HG02970 (cell line): Measurements from ENCODE around the gene ZNF540.
"Not testable (repeated sequence)": the region's sequence is repeated elsewhere in the genome, so short reads cannot be mapped to it uniquely, and the experiment has no call there.

Experiments
- ATAC-seq: cut with Tn5 transposase; IDR thresholded peaks from one replicate; pipeline ENCODE4 v1.9.1; 2021; ENCODE audit warnings: mild to moderate bottlenecking, moderate library complexity, moderate number of reproducible peaks; ENCODE audit not compliant: unreplicated experiment, low FRiP score

Gene ZNF540

GRCh38 chr19:37594304-37594981 is at the start of gene ZNF540, which contains the start of gene ZNF571:
Gene ZNF540 (plus strand): TSS chr19:37594876. CDS start chr19:37598448, 3,572 bp downstream.
Gene ZNF571 (minus strand): TSS chr19:37594792. CDS start chr19:37586676, 8,116 bp downstream.
- ATAC-seq, result peak; percentile 95

- ATAC-seq, result no peak
Observed at GRCh38 chr19:37551129-37551993, 43.3 kb upstream of the ZNF540 start.

GRCh38 chr19:37563518-37563917 is 31.2 kb upstream of the ZNF540 start:
- ATAC-seq, result no peak

GRCh38 chr19:37564624-37565369 is 29.9 kb upstream of the ZNF540 start:
- no peak for ATAC-seq

GRCh38 chr19:37565370-37565669 is 29.4 kb upstream of the ZNF540 start:
- ATAC-seq, result no peak

- no peak for ATAC-seq
Observed at GRCh38 chr19:37572203-37572602, 22.5 kb upstream of the ZNF540 start.

GRCh38 chr19:37583340-37583739 is 11.3 kb upstream of the ZNF540 start:
- ATAC-seq, result no peak

- no peak for ATAC-seq
Observed at GRCh38 chr19:37593996-37594303, 726 bp upstream of the ZNF540 start.

GRCh38 chr19:37594982-37595382 is 306 bp downstream of the ZNF540 start:
- peak; percentile 26 for ATAC-seq

- ATAC-seq, result no peak
Observed at GRCh38 chr19:37635076-37636056, 40.7 kb downstream of the ZNF540 start.

- ATAC-seq, result no peak
Observed at GRCh38 chr19:37654118-37654517, 59.4 kb downstream of the ZNF540 start.

- ATAC-seq, result peak; percentile 41
Observed at GRCh38 chr19:37654629-37655300, 60.1 kb downstream of the ZNF540 start.

- peak; percentile 61 for ATAC-seq
Observed at GRCh38 chr19:37655301-37655688, 60.6 kb downstream of the ZNF540 start, which contains the start of gene ZFP30. Gene ZFP30 (minus strand): TSS chr19:37655465. CDS start chr19:37647822, 7,643 bp downstream.

GRCh38 chr19:37655689-37656371 is 61.2 kb downstream of the ZNF540 start:
- ATAC-seq, result peak; percentile 60

- not testable (repeated sequence) for ATAC-seq
Observed at GRCh38 chr19:37657157-37657556, 62.5 kb downstream of the ZNF540 start.
